ENCODE results near the gene WNT3A.

Gene WNT3A

DNA sequence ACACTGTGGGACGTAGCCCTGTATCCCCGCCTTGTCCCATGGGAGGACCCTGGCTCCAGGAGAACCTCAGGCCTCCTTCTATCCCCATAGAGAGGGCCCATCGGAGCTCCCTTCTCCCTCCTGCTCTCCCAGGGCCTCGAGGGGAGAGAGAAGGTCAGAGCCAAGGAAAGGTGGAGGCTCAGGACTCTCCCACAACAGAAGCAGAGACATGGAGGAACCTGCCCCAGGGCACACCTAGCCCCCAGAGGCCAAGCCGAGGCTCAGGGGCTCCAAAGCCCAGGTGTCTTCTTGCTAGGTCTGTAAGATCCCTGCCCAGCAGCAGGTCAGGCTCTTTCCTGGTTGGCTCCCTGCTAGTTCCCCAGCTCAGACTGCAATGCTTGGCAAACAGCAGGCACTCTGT lies 41.3 kb downstream of the WNT3A start:
- no peak for TF ChIP-seq CTCF (IDR thresholded peaks at IDR 0.05; ENCODE audit: low read depth, low read length)
- DNase-seq (ENCODE audit: extremely low read depth, low read depth), result no peak

DNA sequence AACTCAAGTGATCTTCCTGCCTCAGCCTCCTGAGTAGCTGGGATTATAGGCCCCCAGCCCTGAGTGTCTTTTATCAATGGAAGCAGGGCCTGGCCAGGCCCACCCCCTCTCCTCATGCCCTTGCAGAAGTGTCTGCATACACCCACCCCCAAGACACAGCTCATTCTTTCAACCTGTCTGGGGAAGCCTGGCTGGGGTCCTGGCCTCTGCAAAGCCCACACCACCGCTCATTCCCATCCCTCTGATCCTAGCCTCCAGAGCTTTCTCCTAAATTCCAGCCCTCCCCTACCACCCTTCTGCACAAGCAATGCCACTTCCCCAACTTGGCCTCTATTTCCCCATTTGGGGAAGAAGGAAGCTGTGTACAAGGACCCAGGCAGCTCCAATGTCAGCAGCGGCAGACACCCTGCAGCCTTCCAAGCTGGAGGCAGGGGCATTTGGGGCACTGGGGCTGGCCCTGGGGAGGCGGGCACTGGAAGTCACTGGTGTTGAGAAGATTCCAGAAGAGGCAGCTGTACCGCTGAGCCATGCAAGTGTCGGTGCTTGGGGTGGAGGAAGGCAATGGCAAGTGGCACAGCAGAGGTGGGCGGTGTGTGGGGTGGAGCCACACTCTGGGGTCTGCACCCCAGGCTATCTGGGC lies 42.0 kb downstream of the WNT3A start:
- no peak for TF ChIP-seq CTCF (IDR thresholded peaks at IDR 0.05; ENCODE audit: low read depth, low read length)

DNA sequence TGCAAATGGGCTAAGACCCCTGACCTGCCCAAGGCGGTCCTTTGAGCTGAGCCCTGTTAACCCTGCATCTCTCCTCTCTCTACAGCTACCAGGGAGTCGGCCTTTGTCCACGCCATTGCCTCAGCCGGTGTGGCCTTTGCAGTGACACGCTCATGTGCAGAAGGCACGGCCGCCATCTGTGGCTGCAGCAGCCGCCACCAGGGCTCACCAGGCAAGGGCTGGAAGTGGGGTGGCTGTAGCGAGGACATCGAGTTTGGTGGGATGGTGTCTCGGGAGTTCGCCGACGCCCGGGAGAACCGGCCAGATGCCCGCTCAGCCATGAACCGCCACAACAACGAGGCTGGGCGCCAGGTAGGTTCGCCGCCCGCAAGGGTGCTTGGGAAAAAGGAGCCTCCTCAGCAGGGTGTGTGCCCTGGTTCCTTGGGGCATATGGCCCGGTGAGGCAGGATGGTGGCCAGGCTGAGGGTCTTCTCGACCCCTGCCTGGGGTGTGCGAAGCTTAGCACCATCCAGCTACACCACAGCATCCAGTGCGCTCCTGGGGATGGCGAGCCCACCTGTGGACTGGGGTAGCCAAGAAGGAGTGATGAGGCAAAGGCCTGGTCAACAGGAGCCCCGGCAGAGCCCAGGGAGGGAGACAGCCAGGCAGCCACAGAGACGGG lies 43.9 kb downstream of the WNT3A start:
- no peak for TF ChIP-seq CTCF (IDR thresholded peaks at IDR 0.05; ENCODE audit: low read depth, low read length)
- DNase-seq (ENCODE audit: extremely low read depth, low read depth), result no peak

More for the DNA sequence above, 42.0 kb downstream of the WNT3A start:
- DNase-seq (ENCODE audit: extremely low read depth, low read depth), result no peak

GRCh38 chr1:228058172-228058948 lies 51.6 kb downstream of the WNT3A start:
- no peak for TF ChIP-seq CTCF (IDR thresholded peaks at IDR 0.05; ENCODE audit: low read depth, low read length)

DNA sequence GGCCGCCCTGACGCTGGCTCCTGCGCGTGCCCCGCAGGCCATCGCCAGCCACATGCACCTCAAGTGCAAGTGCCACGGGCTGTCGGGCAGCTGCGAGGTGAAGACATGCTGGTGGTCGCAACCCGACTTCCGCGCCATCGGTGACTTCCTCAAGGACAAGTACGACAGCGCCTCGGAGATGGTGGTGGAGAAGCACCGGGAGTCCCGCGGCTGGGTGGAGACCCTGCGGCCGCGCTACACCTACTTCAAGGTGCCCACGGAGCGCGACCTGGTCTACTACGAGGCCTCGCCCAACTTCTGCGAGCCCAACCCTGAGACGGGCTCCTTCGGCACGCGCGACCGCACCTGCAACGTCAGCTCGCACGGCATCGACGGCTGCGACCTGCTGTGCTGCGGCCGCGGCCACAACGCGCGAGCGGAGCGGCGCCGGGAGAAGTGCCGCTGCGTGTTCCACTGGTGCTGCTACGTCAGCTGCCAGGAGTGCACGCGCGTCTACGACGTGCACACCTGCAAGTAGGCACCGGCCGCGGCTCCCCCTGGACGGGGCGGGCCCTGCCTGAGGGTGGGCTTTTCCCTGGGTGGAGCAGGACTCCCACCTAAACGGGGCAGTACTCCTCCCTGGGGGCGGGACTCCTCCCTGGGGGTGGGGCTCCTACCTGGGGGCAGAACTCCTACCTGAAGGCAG lies 52.3 kb downstream of the WNT3A start:
- no peak for TF ChIP-seq CTCF (IDR thresholded peaks at IDR 0.05; ENCODE audit: low read depth, low read length)
- no peak for DNase-seq (ENCODE audit: extremely low read depth, low read depth)

More at GRCh38 chr1:228058172-228058948, 51.6 kb downstream of the WNT3A start:
- DNase-seq (ENCODE audit: extremely low read depth, low read depth), result no peak

DNA sequence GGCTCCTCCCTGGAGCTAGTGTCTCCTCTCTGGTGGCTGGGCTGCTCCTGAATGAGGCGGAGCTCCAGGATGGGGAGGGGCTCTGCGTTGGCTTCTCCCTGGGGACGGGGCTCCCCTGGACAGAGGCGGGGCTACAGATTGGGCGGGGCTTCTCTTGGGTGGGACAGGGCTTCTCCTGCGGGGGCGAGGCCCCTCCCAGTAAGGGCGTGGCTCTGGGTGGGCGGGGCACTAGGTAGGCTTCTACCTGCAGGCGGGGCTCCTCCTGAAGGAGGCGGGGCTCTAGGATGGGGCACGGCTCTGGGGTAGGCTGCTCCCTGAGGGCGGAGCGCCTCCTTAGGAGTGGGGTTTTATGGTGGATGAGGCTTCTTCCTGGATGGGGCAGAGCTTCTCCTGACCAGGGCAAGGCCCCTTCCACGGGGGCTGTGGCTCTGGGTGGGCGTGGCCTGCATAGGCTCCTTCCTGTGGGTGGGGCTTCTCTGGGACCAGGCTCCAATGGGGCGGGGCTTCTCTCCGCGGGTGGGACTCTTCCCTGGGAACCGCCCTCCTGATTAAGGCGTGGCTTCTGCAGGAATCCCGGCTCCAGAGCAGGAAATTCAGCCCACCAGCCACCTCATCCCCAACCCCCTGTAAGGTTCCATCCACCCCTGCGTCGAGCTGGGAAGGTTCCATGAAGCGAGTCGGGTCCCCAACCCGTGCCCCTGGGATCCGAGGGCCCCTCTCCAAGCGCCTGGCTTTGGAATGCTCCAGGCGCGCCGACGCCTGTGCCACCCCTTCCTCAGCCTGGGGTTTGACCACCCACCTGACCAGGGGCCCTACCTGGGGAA lies 53.0 kb downstream of the WNT3A start:
- no peak for DNase-seq (ENCODE audit: extremely low read depth, low read depth)

More for the DNA sequence above, 53.0 kb downstream of the WNT3A start:
- TF ChIP-seq CTCF (IDR thresholded peaks at IDR 0.05; ENCODE audit: low read depth, low read length), result no peak
